WTC11 (cell line): ENCODE data around the gene BOK.

Experiments used
- CBFB ChIP-seq: sonication (generic); formaldehyde crosslinking; IDR thresholded peaks from 2 replicates; pipeline ENCODE4 v1.8.1; 2022; ENCODE audit warnings: mild to moderate bottlenecking, low read depth, missing genetic modification reagents
- HMGXB4 ChIP-seq: sonication (generic); formaldehyde crosslinking; IDR thresholded peaks from 2 replicates; pipeline ENCODE4 v1.8.1; 2023; ENCODE audit warnings: mild to moderate bottlenecking, moderate library complexity, missing genetic modification reagents
- PRDM15 ChIP-seq: sonication (generic); formaldehyde crosslinking; IDR thresholded peaks from 2 replicates; pipeline ENCODE4 v1.8.0; 2022; ENCODE audit warnings: missing genetic modification reagents
- ZNF317 ChIP-seq: sonication (generic); formaldehyde crosslinking; IDR thresholded peaks from 2 replicates; pipeline ENCODE4 v1.8.1; 2023; ENCODE audit warnings: low read depth, mild to moderate bottlenecking, moderate library complexity, missing genetic modification reagents, borderline replicate concordance
- ZNF396 ChIP-seq: fragments of 250-450 bp; sonication (Bioruptor Pico); IDR thresholded peaks from 2 replicates; pipeline ENCODE4 v1.8.0; 2021; ENCODE audit warnings: mild to moderate bottlenecking, moderate library complexity, borderline replicate concordance
- ZNF512 ChIP-seq: sonication (generic); formaldehyde crosslinking; IDR thresholded peaks from 2 replicates; pipeline ENCODE4 v1.8.1; 2022; ENCODE audit warnings: missing genetic modification reagents, borderline replicate concordance
- TF ChIP-seq, protein P1 (sequence below): fragments of 200-600 bp; IDR thresholded peaks from 2 replicates; pipeline ENCODE4 v1.8.0; 2022; ENCODE audit warnings: antibody characterized with exemption
- TF ChIP-seq, protein P2 (sequence below): fragments of 250-450 bp; sonication (Bioruptor Pico); IDR thresholded peaks from 2 replicates; pipeline ENCODE4 v2.1.2; 2022; ENCODE audit warnings: mild to moderate bottlenecking, moderate library complexity

- TF ChIP-seq PRDM15, result no peak
- TF ChIP-seq, protein P1, sequence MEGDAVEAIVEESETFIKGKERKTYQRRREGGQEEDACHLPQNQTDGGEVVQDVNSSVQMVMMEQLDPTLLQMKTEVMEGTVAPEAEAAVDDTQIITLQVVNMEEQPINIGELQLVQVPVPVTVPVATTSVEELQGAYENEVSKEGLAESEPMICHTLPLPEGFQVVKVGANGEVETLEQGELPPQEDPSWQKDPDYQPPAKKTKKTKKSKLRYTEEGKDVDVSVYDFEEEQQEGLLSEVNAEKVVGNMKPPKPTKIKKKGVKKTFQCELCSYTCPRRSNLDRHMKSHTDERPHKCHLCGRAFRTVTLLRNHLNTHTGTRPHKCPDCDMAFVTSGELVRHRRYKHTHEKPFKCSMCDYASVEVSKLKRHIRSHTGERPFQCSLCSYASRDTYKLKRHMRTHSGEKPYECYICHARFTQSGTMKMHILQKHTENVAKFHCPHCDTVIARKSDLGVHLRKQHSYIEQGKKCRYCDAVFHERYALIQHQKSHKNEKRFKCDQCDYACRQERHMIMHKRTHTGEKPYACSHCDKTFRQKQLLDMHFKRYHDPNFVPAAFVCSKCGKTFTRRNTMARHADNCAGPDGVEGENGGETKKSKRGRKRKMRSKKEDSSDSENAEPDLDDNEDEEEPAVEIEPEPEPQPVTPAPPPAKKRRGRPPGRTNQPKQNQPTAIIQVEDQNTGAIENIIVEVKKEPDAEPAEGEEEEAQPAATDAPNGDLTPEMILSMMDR, result no peak
- no peak for TF ChIP-seq ZNF396 (CRISPR knock-in tag)
- TF ChIP-seq ZNF317, result no peak
- no peak for TF ChIP-seq HMGXB4 (CRISPR knock-in tag)
- TF ChIP-seq CBFB (CRISPR knock-in tag), result no peak
- TF ChIP-seq, protein P2, sequence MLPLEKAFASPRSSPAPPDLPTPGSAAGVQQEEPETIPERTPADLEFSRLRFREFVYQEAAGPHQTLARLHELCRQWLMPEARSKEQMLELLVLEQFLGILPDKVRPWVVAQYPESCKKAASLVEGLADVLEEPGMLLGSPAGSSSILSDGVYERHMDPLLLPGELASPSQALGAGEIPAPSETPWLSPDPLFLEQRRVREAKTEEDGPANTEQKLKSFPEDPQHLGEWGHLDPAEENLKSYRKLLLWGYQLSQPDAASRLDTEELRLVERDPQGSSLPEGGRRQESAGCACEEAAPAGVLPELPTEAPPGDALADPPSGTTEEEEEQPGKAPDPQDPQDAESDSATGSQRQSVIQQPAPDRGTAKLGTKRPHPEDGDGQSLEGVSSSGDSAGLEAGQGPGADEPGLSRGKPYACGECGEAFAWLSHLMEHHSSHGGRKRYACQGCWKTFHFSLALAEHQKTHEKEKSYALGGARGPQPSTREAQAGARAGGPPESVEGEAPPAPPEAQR (CRISPR knock-in tag), result no peak
- no peak for TF ChIP-seq ZNF512
These were observed 1.8 kb downstream of the BOK start for GRCh38 chr2:241560162-241560882.
